ENCODE measurements around the gene OSER1.

GRCh38 chr20:44188752-44189151 is 21.8 kb downstream of the OSER1 start:
- TF ChIP-seq CTCF (IDR thresholded peaks at IDR 0.05) (no peak), EZH2phosphoT487 (IDR thresholded peaks at IDR 0.05) (no peak), EZH2 (IDR thresholded peaks at IDR 0.05) (no peak)

Measured in neural progenitor cell (in vitro differentiated cells).